Common myeloid progenitor, CD34-positive (primary cell): Measurements from ENCODE around the gene NFYA.
A peak's percentile ranks its signal among the peaks of the same experiment; 100 is the strongest.

ENCODE experiments used
- CTCF ChIA-PET: fragments of 350-600 bp; sonication (Branson Sonifier 250); formaldehyde crosslinking; loops from one replicate; lab custom pipeline; 2021; ENCODE audit warnings: antibody characterized with exemption; lab: Charles Lee
- POLR2A ChIA-PET: fragments of 350-600 bp; sonication (Branson Sonifier 250); formaldehyde crosslinking; loops from one replicate; lab custom pipeline; 2021; ENCODE audit warnings: antibody characterized with exemption; lab: Charles Lee
- DNase-seq, 3 donors: peaks; one replicate each; pipeline versions ENCODE4 v3.0.0 to v3.0.0-alpha.2; 2013
- H3K27ac ChIP-seq, 2 experiments: 1 replicate in 1 of 2; 2 replicates in 1 of 2; pipeline ENCODE4 v1.7.0; 2013; ENCODE audit warnings: inconsistent platforms in 2 of 2, low read length in 2 of 2, mild to moderate bottlenecking in 2 of 2, low read depth in 1 of 2, moderate library complexity in 1 of 2; ENCODE audit not compliant: severe bottlenecking in 2 of 2, insufficient read depth in 1 of 2, poor library complexity in 1 of 2
- H3K27me3 ChIP-seq, 5 experiments: replicated peaks in 2 of 5; 1 replicate in 3 of 5; 2 replicates in 2 of 5; pipeline versions ENCODE4 v1.6.1 to v1.7.0; 2013; ENCODE audit warnings: low read length in 4 of 5, mild to moderate bottlenecking in 2 of 5, moderate library complexity in 2 of 5, inconsistent platforms in 1 of 5; ENCODE audit not compliant: insufficient read depth in 5 of 5, control insufficient read depth in 4 of 5
- H3K36me3 ChIP-seq, 4 experiments: 1 replicate in 2 of 4; 2 replicates in 2 of 4; pipeline versions ENCODE4 v1.6.1 to v1.7.0; 2013; ENCODE audit warnings: low read length in 3 of 4, control low read depth in 1 of 4, mild to moderate bottlenecking in 1 of 4; ENCODE audit not compliant: control insufficient read depth in 4 of 4, insufficient read depth in 4 of 4
- H3K4me1 ChIP-seq, 4 experiments: 1 replicate in 3 of 4; 2 replicates in 1 of 4; pipeline versions ENCODE4 v1.6.1 to v1.7.1; 2013; ENCODE audit warnings: low read length in 3 of 4, mild to moderate bottlenecking in 3 of 4, control low read depth in 1 of 4, inconsistent platforms in 1 of 4, moderate library complexity in 1 of 4; ENCODE audit not compliant: control insufficient read depth in 4 of 4, insufficient read depth in 4 of 4; ENCODE audit errors: control extremely low read depth in 1 of 4
- H3K4me3 ChIP-seq, 7 experiments: 1 replicate in 4 of 7; 2 replicates in 3 of 7; pipeline versions ENCODE4 v1.5.1 to v1.7.0; 2013; ENCODE audit warnings: mild to moderate bottlenecking in 7 of 7, low read length in 6 of 7, moderate library complexity in 6 of 7, inconsistent platforms in 2 of 7, low read depth in 2 of 7, control low read depth in 1 of 7; ENCODE audit not compliant: insufficient read depth in 4 of 7, control insufficient read depth in 1 of 7; ENCODE audit errors: extremely low read depth in 1 of 7
- H3K9me3 ChIP-seq, 5 experiments: 1 replicate in 4 of 5; 2 replicates in 1 of 5; pipeline versions ENCODE4 v1.6.1 to v1.7.1; 2013; ENCODE audit warnings: low read length in 4 of 5, mild to moderate bottlenecking in 2 of 5, inconsistent platforms in 1 of 5, low read depth in 1 of 5, moderate library complexity in 1 of 5; ENCODE audit not compliant: control insufficient read depth in 4 of 5, insufficient read depth in 2 of 5; ENCODE audit errors: control extremely low read depth in 1 of 5
- WGBS: methylation state at CpG from one replicate; pipeline ENCODE4 v1.1.5; 2013; ENCODE audit not compliant: insufficient coverage; 5-methylcytosine and 5-hydroxymethylcytosine counted together

The NFYA gene

GRCh38 chr6:41122373-41122772, 49.6 kb downstream of the NFYA start:
- Histone ChIP-seq H3K36me3 (peaks cover 0 to 10% (median 4%) of the 10 kb centered on the region in 4 experiments), H3K27ac (no peak overlapping the region), H3K9me3 (peaks cover 0 to 1% (median 0%) of the 10 kb centered on the region in 5 experiments), H3K27me3 (no peaks in the 10 kb centered on the region), H3K4me3 (no peak overlapping the region), H3K4me1 (no peaks in the 10 kb centered on the region)
- POLR2A ChIA-PET = no interaction called here
- CTCF ChIA-PET = no interaction called here
- no peak for DNase-seq
- WGBS = no CpG with 5 or more reads among the region's 1 CpG

GRCh38 chr6:41122918-41123317, 50.1 kb downstream of the NFYA start:
- H3K36me3 ChIP-seq = peaks cover 0 to 10% (median 4%) of the 10 kb centered on the region in 4 experiments
- CTCF ChIA-PET = no interaction called here
- H3K4me1 ChIP-seq = no peaks in the 10 kb centered on the region
- no peaks in the 10 kb centered on the region for H3K27me3 ChIP-seq
- H3K9me3 ChIP-seq = peaks cover 0 to 1% (median 0%) of the 10 kb centered on the region in 5 experiments
- no peak overlapping the region for H3K4me3 ChIP-seq
- no peak for DNase-seq
- no peak overlapping the region for H3K27ac ChIP-seq
- POLR2A ChIA-PET = no interaction called here
- 100% methylated on average over 1 of the region's 1 CpG for WGBS

- no peaks in the 10 kb centered on the region for H3K27me3 ChIP-seq
- POLR2A ChIA-PET = no interaction called here
- H3K4me3 ChIP-seq = no peak overlapping the region
- no peaks in the 10 kb centered on the region for H3K4me1 ChIP-seq
- CTCF ChIA-PET = interaction anchor here (1.6 kb wide), 1 partner anchor 33 kb away, joined by 4 read pairs; no protein-coding TSS in a partner anchor
- peaks cover 0 to 10% (median 4%) of the 10 kb centered on the region in 4 experiments for H3K36me3 ChIP-seq
- WGBS = no CpG with 5 or more reads among the region's 3 CpGs
- no peak for DNase-seq
- peaks cover 0 to 1% (median 0%) of the 10 kb centered on the region in 5 experiments for H3K9me3 ChIP-seq
- no peak overlapping the region for H3K27ac ChIP-seq
Measured at GRCh38 chr6:41125282-41125681, 52.5 kb downstream of the NFYA start.

GRCh38 chr6:41132254-41132653, 59.5 kb downstream of the NFYA start:
- Histone ChIP-seq H3K27me3 (no peaks in the 10 kb centered on the region), H3K4me1 (peaks cover 3 to 8% (median 4%) of the 10 kb centered on the region in 4 experiments), H3K27ac (no peak overlapping the region), H3K9me3 (no peaks in the 10 kb centered on the region), H3K4me3 (no peak overlapping the region), H3K36me3 (no peaks in the 10 kb centered on the region)
- ChIA-PET POLR2A (no interaction called here), CTCF (no interaction called here)
- DNase-seq = peak in 1 of 3 donors; percentile 15
- no CpG with 5 or more reads among the region's 2 CpGs for WGBS

GRCh38 chr6:41135062-41135832, 62.5 kb downstream of the NFYA start:
- peaks cover 3 to 8% (median 4%) of the 10 kb centered on the region in 4 experiments for H3K4me1 ChIP-seq
- CTCF ChIA-PET = no interaction called here
- H3K36me3 ChIP-seq = peaks cover 0 to 2% (median 0%) of the 10 kb centered on the region in 4 experiments
- H3K9me3 ChIP-seq = no peaks in the 10 kb centered on the region
- no CpG with 5 or more reads among the region's 3 CpGs for WGBS
- H3K4me3 ChIP-seq = no peak overlapping the region
- DNase-seq = no peak
- POLR2A ChIA-PET = no interaction called here
- no peak overlapping the region for H3K27ac ChIP-seq
- no peaks in the 10 kb centered on the region for H3K27me3 ChIP-seq

- Histone ChIP-seq H3K27me3 (no peaks in the 10 kb centered on the region), H3K4me1 (peaks cover 3 to 8% (median 4%) of the 10 kb centered on the region in 4 experiments), H3K27ac (no peak overlapping the region), H3K9me3 (no peaks in the 10 kb centered on the region), H3K4me3 (no peak overlapping the region), H3K36me3 (peaks cover 0 to 2% (median 0%) of the 10 kb centered on the region in 4 experiments)
- POLR2A ChIA-PET = interaction anchor here (0.6 kb wide), 1 partner anchor 52 kb away, joined by 4 read pairs; no protein-coding TSS in a partner anchor
- no peak for DNase-seq
- CTCF ChIA-PET = interaction anchor here (1.1 to 1.4 kb wide), 2 partner anchors 14 to 17 kb away, joined by 3 to 4 read pairs; partner anchors contain the start of gene TREML1
Measured at GRCh38 chr6:41136911-41137310, 64.1 kb downstream of the NFYA start.

GRCh38 chr6:41147917-41148316, 75.1 kb downstream of the NFYA start:
- ChIA-PET POLR2A (no interaction called here), CTCF (no interaction called here)
- H3K27ac ChIP-seq = no peak overlapping the region
- H3K9me3 ChIP-seq = peaks cover 0 to 3% (median 0%) of the 10 kb centered on the region in 5 experiments
- no peak overlapping the region for H3K4me3 ChIP-seq
- no peaks in the 10 kb centered on the region for H3K27me3 ChIP-seq
- 100% methylated on average over 1 of the region's 1 CpG for WGBS
- DNase-seq = no peak
- H3K4me1 ChIP-seq = no peaks in the 10 kb centered on the region
- no peaks in the 10 kb centered on the region for H3K36me3 ChIP-seq
